ENCODE data around the gene CAMTA1.

DNA sequence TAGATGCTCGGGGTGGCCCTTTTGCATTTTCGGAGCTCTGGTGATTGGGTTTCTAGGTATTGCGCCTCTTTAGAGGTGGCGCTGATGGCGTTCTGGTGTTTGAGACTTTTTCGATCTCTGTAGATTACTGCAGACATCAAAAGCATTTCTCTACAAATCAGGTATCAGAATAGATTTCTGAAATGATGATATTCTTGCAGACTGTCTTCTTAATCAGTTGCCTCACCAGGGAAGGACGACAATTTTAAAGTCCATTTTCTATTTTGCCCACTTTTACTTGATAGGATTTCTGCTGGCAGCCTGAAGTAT is 920.6 kb downstream of the CAMTA1 start:
- no peak for TF ChIP-seq ARNT (IDR thresholded peaks at IDR 0.05)
- TF ChIP-seq SUZ12 (IDR thresholded peaks at IDR 0.05), result no peak
- no peak for TF ChIP-seq ELF4 (IDR thresholded peaks at IDR 0.05)
- TF ChIP-seq FOXM1 (IDR thresholded peaks at IDR 0.05; ENCODE audit: borderline replicate concordance), result no peak
- no peak for TF ChIP-seq LEF1 (IDR thresholded peaks at IDR 0.05; ENCODE audit: borderline replicate concordance)
